ENCODE results near the gene LPCAT2. TPM values are rescaled to one million over a fixed set of nuclear protein-coding genes. Genes with fewer than 3 reads are reported as not detected.

Gene LPCAT2
- total RNA-seq, 1 donor: 35.6 TPM

DNA sequence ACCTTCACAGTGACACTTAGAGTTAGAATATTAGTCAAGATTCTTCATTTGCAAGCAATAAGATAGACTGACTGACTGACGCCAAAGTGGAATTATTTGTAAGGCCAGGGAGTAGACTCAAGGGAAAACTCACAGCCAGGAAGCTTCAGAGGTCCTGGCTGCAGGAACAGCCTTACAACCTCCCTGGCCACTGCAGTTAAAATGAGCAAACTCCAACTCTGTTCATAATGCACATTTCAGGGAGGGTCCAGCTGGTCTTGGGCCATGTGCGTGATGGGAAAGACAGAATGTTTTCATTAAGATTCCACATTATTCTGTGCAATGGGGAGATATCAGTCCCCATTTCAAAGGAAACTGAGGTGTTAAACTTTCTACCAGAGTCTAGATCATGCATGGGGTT, 67.5 kb downstream of the LPCAT2 start:
- no peak overlapping the region for H3K4me3 ChIP-seq (ENCODE audit: low read depth, low read length)
- peak; percentile 43 for DNase-seq (ENCODE audit: low read depth)
- TF ChIP-seq, protein P1, sequence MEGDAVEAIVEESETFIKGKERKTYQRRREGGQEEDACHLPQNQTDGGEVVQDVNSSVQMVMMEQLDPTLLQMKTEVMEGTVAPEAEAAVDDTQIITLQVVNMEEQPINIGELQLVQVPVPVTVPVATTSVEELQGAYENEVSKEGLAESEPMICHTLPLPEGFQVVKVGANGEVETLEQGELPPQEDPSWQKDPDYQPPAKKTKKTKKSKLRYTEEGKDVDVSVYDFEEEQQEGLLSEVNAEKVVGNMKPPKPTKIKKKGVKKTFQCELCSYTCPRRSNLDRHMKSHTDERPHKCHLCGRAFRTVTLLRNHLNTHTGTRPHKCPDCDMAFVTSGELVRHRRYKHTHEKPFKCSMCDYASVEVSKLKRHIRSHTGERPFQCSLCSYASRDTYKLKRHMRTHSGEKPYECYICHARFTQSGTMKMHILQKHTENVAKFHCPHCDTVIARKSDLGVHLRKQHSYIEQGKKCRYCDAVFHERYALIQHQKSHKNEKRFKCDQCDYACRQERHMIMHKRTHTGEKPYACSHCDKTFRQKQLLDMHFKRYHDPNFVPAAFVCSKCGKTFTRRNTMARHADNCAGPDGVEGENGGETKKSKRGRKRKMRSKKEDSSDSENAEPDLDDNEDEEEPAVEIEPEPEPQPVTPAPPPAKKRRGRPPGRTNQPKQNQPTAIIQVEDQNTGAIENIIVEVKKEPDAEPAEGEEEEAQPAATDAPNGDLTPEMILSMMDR (IDR thresholded peaks at IDR 0.05; ENCODE audit: insufficient read depth, low read length): no peak

DNA sequence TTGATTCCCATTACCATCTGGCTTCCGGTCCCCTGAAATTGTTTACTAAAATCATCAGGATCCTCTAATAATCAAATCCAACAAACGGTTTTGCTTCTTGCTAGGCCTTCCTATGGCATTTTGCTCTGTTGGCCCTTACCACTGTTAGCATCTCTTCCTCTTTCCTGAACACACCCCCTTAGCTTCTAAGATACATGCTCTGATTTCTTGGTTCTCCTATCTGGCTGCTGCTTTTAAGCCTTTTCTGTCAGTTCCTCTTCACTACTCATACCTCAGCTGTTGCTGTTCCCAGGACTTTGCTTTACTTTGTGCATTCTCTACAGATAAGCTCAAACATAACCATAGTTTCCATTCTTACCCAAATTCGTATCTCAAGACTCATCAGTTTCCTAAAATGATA, 69.0 kb downstream of the LPCAT2 start:
- no peak overlapping the region for H3K4me3 ChIP-seq (ENCODE audit: low read depth, low read length)
- DNase-seq (ENCODE audit: low read depth): no peak
- TF ChIP-seq, protein P1 (IDR thresholded peaks at IDR 0.05; ENCODE audit: insufficient read depth, low read length): no peak

DNA sequence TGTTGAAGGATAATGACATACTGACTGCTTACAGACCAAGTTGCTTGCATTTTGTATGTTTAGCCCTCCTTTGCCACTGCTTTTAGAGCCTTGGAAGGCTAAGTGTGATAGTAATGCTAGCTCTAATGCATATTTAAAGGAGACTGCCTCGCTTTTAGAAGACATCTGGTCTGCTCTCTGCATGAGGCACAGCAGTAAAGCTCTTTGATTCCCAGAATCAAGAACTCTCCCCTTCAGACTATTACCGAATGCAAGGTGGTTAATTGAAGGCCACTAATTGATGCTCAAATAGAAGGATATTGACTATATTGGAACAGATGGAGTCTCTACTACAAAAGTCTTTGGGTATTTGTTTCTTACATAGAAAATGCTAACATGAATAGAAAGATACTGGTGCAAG, 76.8 kb downstream of the LPCAT2 start:
- TF ChIP-seq, protein P1 (IDR thresholded peaks at IDR 0.05; ENCODE audit: insufficient read depth, low read length): no peak
- H3K4me3 ChIP-seq (ENCODE audit: low read depth, low read length): no peak overlapping the region
- DNase-seq (ENCODE audit: low read depth): no peak

DNA sequence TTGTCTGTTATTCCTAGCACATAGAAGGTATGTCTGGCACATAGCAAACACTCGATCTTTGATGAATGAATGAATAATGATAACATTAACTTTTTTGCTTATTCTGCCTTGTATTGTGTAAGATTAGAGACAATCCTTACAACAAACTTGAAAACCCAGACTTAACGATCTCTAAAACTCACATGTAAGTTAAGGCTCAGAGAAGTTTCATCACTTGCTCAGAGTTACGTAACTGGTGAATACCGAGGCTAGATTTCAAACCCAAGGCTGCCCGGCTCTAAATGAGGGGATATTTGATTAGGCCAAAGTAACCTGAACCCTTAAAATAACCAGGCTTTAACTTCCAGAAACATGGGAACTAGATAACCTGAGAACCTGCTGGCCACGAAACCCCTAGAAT, 79.9 kb downstream of the LPCAT2 start:
- TF ChIP-seq, protein P1 (IDR thresholded peaks at IDR 0.05; ENCODE audit: insufficient read depth, low read length): no peak
- DNase-seq (ENCODE audit: low read depth): no peak
- no peak overlapping the region for H3K4me3 ChIP-seq (ENCODE audit: low read depth, low read length)

DNA sequence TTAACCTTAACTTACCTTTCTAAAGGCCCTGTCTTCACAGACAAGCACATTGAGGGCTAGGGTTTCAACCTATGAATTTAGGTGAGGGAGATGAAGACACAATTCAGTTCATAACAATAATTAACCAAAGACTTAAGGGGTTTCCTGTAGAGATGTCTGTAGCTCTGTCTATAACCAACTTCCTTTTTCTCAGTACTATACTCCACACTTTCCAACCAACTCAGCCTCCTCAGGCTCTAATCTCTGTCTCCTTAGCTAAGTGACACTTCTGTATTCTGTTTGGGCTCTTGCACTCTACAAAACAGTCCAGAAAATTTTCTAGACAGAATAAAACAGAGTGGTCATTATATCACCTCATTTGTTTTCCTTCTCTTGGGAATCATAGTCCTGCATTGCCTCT, 83.4 kb downstream of the LPCAT2 start:
- TF ChIP-seq, protein P1 (IDR thresholded peaks at IDR 0.05; ENCODE audit: insufficient read depth, low read length): no peak
- no peak for DNase-seq (ENCODE audit: low read depth)
- H3K4me3 ChIP-seq (ENCODE audit: low read depth, low read length): no peak overlapping the region

DNA sequence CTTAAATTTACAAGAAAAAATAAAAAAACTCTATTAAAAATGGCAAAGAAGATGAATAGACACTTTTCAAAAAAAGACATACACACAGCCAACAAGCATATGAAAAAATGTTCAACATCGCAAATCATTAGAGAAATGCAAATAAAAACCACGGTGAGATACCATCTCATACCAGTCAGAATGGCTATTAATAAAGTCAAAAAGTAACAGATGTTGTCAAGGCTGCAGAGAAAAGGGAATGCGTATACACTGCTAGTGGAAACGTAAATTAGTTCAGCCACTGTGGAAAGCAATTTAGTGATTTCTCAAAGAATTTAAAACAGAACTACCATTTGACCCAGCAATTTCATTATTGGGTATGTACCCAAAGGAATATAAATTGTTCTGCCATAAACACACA, 89.1 kb downstream of the LPCAT2 start:
- DNase-seq (ENCODE audit: low read depth): no peak
- no peak overlapping the region for H3K4me3 ChIP-seq (ENCODE audit: low read depth, low read length)
- TF ChIP-seq, protein P1 (IDR thresholded peaks at IDR 0.05; ENCODE audit: insufficient read depth, low read length): no peak

DNA sequence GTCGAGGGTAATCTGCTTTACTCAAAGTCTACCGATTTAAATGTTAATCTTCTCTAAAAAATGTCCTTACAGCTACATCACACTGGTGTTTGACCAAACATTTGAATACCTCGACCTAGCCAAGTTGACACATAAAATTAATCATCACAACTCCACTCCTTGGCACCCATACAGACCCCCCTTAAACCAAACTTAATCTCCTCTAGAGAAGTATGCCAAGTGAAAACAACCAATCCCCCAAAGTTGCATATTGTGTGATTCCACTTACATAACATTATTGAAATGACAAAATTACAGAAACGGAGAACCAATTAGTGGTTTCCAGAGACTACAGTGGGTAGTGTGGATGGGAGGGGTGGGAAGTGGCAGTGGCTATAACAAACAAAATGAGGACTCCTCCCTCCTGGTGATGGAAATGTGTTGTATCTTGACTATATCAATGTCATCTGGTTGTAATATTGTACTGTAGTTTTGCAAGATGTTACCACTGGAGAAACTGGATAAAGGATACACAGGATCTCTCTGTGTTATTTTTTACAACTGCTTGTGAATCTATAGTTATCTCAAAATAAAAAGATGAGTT, 97.0 kb downstream of the LPCAT2 start:
- TF ChIP-seq, protein P1 (IDR thresholded peaks at IDR 0.05; ENCODE audit: insufficient read depth, low read length): no peak
- no peak overlapping the region for H3K4me3 ChIP-seq (ENCODE audit: low read depth, low read length)
- peak; percentile 51 for DNase-seq (ENCODE audit: low read depth)

All from fibroblast of the aortic adventitia (primary cell).